ENCODE data around the gene ITPKB.

GRCh38 chr1:226644541-226645176, 94.4 kb downstream of the ITPKB start:
- no peak for TF ChIP-seq EZH2 (optimal IDR thresholded peaks at IDR 0.05; ENCODE audit: low read depth, low read length)
- TF ChIP-seq CTCF (IDR thresholded peaks at IDR 0.05; ENCODE audit: low read length) = no peak
- no peak for TF ChIP-seq EZH2phosphoT487 (IDR thresholded peaks at IDR 0.05; ENCODE audit: low read length)

All from MM.1S (cell line).